Heart left ventricle (tissue), 16 donors: ENCODE data around the gene RPS6KC1. TPM values are rescaled to one million over a fixed set of nuclear protein-coding genes. Genes with fewer than 3 reads are reported as not detected.

Source experiments
- ATAC-seq, 4 donors: fragments of 200-7000 bp; cut with Tn5 transposase; one replicate each; pipeline ENCODE4 v1.9.1; 2020 to 2022; ENCODE audit warnings: moderate library complexity in 4 of 4, mild to moderate bottlenecking in 3 of 4, moderate number of reproducible peaks in 1 of 4
- DNase-seq, 5 donors: peaks; one replicate each; pipeline ENCODE4 v3.0.0-alpha.2; 2020
- H3K27ac ChIP-seq, 12 donors: fragments of 200-600 bp; sonication (generic) in 4 of 12; one replicate each; pipeline versions ENCODE4 v1.5.0 to v1.8.0; 2016 to 2022; ENCODE audit warnings: mild to moderate bottlenecking in 2 of 12
- H3K27me3 ChIP-seq, 9 donors: fragments of 200-600 bp; sonication (generic) in 2 of 9; one replicate each; pipeline versions ENCODE4 v1.5.1 to v1.8.0; 2016 to 2022; ENCODE audit warnings: mild to moderate bottlenecking in 3 of 9
- H3K36me3 ChIP-seq, 9 donors: fragments of 200-600 bp; sonication (generic) in 2 of 9; one replicate each; pipeline versions ENCODE4 v1.5.0 to v1.8.0; 2018 to 2022; ENCODE audit warnings: mild to moderate bottlenecking in 2 of 9
- H3K4me1 ChIP-seq, 12 donors: fragments of 200-600 bp; sonication (generic) in 4 of 12; one replicate each; pipeline versions ENCODE4 v1.5.0 to v1.8.0; 2016 to 2022; ENCODE audit warnings: mild to moderate bottlenecking in 3 of 12
- H3K4me3 ChIP-seq, 12 donors: fragments of 200-600 bp; sonication (generic) in 4 of 12; one replicate each; pipeline versions ENCODE4 v1.5.0 to v1.8.0; 2017 to 2022; ENCODE audit warnings: mild to moderate bottlenecking in 9 of 12, moderate library complexity in 4 of 12
- H3K9me3 ChIP-seq, 12 donors: fragments of 200-600 bp; sonication (generic) in 4 of 12; one replicate each; pipeline versions ENCODE4 v1.5.0 to v1.8.0; 2016 to 2022; ENCODE audit warnings: mild to moderate bottlenecking in 1 of 12
- POLR2A ChIP-seq, 2 donors: fragments of 450-650 bp; IDR thresholded peaks; one replicate each; pipeline ENCODE4 v1.6.1; 2017; ENCODE audit warnings: antibody characterized with exemption in 2 of 2, mild to moderate bottlenecking in 2 of 2, moderate library complexity in 2 of 2
- WGBS, 4 donors: extraction: QIAGEN DNeasy Blood & Tissue Kit in 2 of 4; methylation state at CpG; one replicate each; pipeline versions ENCODE4 v1.1.5 to v1.1.7; 2013 to 2018; 5-methylcytosine and 5-hydroxymethylcytosine counted together
- intact Hi-C, 10 donors: fragments of 100-400 bp; cut with DNase I; formaldehyde crosslinking; loops; one replicate each; pipeline versions ENCODE4 v1.11.1 to v1.14.2; 2022
- polyA plus RNA-seq, 2 donors: library from polyadenylated mRNA; stranded (reverse); fragments of 200-250 nt; gene quantifications; one replicate each; pipeline ENCODE4 v1.2.3, GENCODE V29; 2013
- total RNA-seq, 9 donors: library from RNA; depleted of rRNA in 2 of 9; stranded (reverse); fragments of >200 nt in 2 of 9; fragmentation: NEBNext Ultra II Directional in 3 of 9; extraction: Animal tissue kit (Norgen Biotek cat#: 25700) in 3 of 9; gene quantifications; one replicate each; pipeline versions ENCODE4 v1.1.0 to v1.2.4, GENCODE V29; 2016 to 2023
- TF ChIP-seq, protein P1 (sequence below), 12 donors: fragments of 200-600 bp; sonication (generic) in 4 of 12; IDR thresholded peaks; one replicate each; pipeline versions ENCODE4 v1.5.0 to v1.8.0; 2018 to 2022; ENCODE audit warnings: antibody characterized with exemption in 12 of 12, mild to moderate bottlenecking in 5 of 12
- donor health status: ischemic (EF 13 %, LVEDD 7.1; RV severe dilation, severe dysfunction).
- donor health status: healthy with polysubstance abuse.
- donor health status: DM: no; HTN: yes; CAD: no.
- donor health status: DM: no; HTN: no; CAD: no.
- donor health status: ischemic (EF 25% LVEDD 6.9; RV normal size, moderate dysfunction).
- donor health status: ischemic (EF 25% LVEDD 5.7; RV mildly dilated, moderate dysfunction).
- donor health status: healthy.
- donor health status: DM: yes; HTN: yes; CAD: no.
- donor health status: ischemic (EF 35%, LVEDD 5.7; RV mildly dilated, moderate dysfunction).
- donor health status: nonischemic (EF 11% LVEDD 7.7; RV severe dilation, severe dysfunction).
- donor health status: DM: yes; HTN: yes; CAD: no.
- donor health status: PGD.
- donor health status: ischemic (EF 29% LVEDD 5.4; RV normal size, mild dysfunction).
- donor health status: nonischemic (EF 23%, LVEDD 6.1; RV moderate dilation, normal function).

Gene RPS6KC1
- total and polyA plus RNA-seq, 11 donors: 3.0 to 15.6 (median 10.4) TPM

DNA sequence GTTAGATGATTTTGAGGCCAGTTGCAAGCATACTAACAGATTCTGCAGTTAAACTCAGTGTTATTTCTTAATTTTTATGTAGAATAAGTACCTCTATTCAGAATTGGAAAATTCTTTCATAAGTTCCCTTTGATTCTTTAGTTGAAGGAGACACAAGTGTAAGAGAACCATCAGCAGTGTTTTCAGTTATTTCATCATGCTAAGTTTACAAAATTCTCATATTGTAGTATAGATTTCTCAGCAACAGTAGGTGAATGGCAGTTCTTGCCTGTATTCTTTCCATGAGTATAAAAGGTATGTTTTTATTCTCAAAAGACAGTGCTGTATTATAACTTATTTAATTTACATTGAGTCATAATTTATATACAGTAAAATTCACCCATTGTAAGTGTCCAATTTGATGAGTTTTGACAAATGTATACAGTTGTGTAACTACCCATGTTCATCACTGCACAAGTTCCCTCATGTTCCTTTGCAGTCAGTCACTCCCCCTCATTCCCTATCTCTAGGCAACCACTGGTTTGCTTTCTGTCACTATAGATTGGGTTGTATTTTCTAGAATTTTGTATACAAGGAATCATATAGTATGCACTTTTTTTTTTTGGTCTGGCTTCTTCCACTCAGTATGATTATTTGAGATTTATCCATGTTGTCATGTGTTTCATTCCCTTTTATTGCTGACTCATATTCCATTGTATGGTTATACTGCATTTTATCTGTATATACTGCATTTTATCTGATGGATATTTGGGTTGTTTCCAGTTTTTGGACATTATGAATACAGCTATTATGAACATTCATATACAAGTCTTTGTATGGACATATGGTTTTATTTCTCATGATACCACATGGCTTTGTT lies 3.9 kb downstream of the RPS6KC1 start:
- H3K4me1 ChIP-seq: peaks cover 0 to 23% (median 12%) of the 10 kb centered on the region in 12 donors
- TF ChIP-seq POLR2A (IDR thresholded peaks at IDR 0.05): no peak
- TF ChIP-seq, protein P1, sequence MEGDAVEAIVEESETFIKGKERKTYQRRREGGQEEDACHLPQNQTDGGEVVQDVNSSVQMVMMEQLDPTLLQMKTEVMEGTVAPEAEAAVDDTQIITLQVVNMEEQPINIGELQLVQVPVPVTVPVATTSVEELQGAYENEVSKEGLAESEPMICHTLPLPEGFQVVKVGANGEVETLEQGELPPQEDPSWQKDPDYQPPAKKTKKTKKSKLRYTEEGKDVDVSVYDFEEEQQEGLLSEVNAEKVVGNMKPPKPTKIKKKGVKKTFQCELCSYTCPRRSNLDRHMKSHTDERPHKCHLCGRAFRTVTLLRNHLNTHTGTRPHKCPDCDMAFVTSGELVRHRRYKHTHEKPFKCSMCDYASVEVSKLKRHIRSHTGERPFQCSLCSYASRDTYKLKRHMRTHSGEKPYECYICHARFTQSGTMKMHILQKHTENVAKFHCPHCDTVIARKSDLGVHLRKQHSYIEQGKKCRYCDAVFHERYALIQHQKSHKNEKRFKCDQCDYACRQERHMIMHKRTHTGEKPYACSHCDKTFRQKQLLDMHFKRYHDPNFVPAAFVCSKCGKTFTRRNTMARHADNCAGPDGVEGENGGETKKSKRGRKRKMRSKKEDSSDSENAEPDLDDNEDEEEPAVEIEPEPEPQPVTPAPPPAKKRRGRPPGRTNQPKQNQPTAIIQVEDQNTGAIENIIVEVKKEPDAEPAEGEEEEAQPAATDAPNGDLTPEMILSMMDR (IDR thresholded peaks at IDR 0.05): no peak
- no peaks in the 10 kb centered on the region for H3K36me3 ChIP-seq
- intact Hi-C loops: loop anchor here in 1 of 10 donors (5.0 kb wide), 1 partner anchor 38 kb away; the partner anchor contains the start of gene ANGEL2
- no peak overlapping the region for H3K27ac ChIP-seq
- peaks cover 0 to 10% (median 0%) of the 10 kb centered on the region in 12 donors for H3K9me3 ChIP-seq
- ATAC-seq (no peak), DNase-seq (no peak)
- H3K27me3 ChIP-seq: no peaks in the 10 kb centered on the region
- no peak overlapping the region for H3K4me3 ChIP-seq

DNA sequence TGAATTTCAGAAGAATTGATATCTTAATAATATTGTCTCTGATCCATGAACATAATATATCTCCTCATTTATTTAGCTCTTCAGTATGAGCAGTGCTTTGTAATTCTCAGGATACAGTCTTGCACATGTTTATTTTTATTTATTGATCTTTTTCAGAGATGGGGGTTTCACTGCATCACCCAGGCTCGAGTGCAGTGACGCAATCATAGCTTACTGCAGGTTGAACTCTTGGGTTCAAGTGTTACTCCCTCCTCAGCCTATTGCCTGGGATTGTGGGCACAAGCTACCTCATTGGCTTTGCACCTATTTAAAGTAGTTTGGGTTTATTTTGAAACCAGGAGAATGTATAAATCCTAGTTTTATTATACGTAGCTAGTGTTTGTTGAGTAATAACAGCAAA lies 4.7 kb downstream of the RPS6KC1 start:
- ATAC-seq: no peak
- no peak for DNase-seq
- intact Hi-C loops: no loop called here
- Histone ChIP-seq H3K36me3 (no peaks in the 10 kb centered on the region), H3K4me3 (no peak overlapping the region), H3K27ac (no peak overlapping the region), H3K4me1 (peaks cover 0 to 19% (median 12%) of the 10 kb centered on the region in 12 donors), H3K27me3 (no peaks in the 10 kb centered on the region), H3K9me3 (peaks cover 0 to 10% (median 0%) of the 10 kb centered on the region in 12 donors)
- 89 to 91% (median 90%) methylated on average over 3 of the region's 3 CpGs for WGBS, 4 donors
- TF ChIP-seq, protein P1 (IDR thresholded peaks at IDR 0.05): no peak
- TF ChIP-seq POLR2A (IDR thresholded peaks at IDR 0.05): no peak

DNA sequence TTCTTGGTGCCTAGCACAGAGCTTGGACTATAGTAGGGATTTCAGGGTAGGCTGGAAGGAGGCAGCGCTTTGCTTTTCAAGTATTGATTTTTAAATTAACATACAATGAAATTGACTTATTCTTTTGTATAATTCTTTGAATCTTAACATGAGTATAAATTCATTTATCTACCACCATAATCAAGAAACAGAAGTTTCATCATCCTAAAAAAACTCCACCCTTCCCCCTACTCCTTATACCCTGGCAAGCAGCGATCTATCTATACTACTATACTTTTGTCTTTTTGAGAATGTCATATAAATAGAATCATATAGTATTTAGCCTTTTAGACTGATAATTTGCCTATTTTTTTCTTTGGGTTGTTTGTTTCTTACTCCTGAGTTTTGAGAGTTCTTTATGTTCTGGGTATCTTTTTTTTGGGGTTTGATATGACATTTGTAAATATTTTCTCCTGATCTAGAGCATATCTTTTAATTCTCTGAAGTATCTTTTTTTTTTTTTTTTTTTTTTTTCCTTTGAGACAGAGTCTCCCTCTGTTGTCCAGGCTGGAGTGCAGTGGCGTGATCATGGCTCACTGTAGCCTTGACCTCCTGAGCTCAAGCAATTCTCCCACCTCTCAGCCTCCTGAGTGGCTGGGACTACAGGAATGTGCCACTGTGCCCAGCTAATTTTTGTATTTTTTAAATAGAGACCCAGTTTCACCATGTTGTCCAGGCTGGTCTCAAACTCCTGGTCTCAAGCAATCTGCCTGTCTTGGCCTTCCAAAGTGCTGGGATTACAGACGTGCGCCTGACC lies 6.4 kb downstream of the RPS6KC1 start:
- intact Hi-C loops: no loop called here
- Histone ChIP-seq H3K9me3 (peaks cover 0 to 10% (median 0%) of the 10 kb centered on the region in 12 donors), H3K36me3 (no peaks in the 10 kb centered on the region), H3K27ac (no peak overlapping the region), H3K4me1 (peaks cover 0 to 10% (median 4%) of the 10 kb centered on the region in 12 donors), H3K4me3 (no peak overlapping the region), H3K27me3 (no peaks in the 10 kb centered on the region)
- WGBS, 4 donors: 86 to 90% (median 88%) methylated on average over 5 of the region's 5 CpGs
- DNase-seq (no peak), ATAC-seq (no peak)
- TF ChIP-seq POLR2A (IDR thresholded peaks at IDR 0.05): no peak

DNA sequence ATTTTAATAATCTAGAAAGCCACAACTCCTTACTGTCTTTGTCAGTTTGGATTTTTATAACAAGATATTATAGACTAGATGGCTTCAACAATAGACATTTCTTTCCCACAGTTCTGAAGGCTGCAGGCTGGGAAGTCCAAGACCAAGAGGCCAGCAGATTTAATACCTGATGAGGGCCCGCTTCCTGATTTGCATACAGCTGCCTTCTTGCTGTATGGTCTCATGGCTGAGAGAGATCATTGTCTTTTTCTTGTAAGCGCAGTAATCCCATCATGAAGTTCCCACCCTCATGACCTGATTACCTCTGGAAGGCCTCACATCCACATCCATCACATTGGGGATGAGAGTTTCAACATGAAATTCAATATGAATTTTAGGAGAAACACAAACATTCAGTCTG lies 9.8 kb downstream of the RPS6KC1 start:
- 96 to 100% (median 97%) methylated on average over 2 of the region's 2 CpGs for WGBS, 4 donors
- no peak for TF ChIP-seq POLR2A (IDR thresholded peaks at IDR 0.05)
- no peak for ATAC-seq
- H3K9me3 ChIP-seq: peaks cover 0 to 10% (median 0%) of the 10 kb centered on the region in 12 donors
- intact Hi-C loops: no loop called here
- no peaks in the 10 kb centered on the region for H3K27me3 ChIP-seq
- no peak overlapping the region for H3K4me3 ChIP-seq
- no peak for DNase-seq
- H3K4me1 ChIP-seq: no peaks in the 10 kb centered on the region
- no peak overlapping the region for H3K27ac ChIP-seq
- H3K36me3 ChIP-seq: no peaks in the 10 kb centered on the region

DNA sequence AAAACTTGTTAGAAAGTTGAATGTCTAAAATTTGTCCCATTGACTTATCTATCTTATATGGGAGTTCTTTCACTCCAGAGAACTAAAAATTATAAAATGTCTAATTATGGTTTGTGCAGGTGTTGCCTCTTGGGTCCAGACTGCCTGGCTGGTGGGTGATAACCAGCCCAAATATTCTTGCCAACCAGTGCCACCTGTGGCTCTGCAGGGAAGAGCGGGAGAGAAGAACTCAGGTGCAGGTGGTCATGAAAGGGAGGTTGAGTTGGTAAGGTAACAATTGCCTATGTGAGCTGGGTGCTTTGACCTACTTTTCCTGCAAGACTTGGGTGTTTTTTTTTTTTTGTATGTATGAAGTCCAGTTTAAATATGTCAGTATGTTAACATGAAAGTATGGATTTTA lies 10.2 kb downstream of the RPS6KC1 start:
- peaks cover 0 to 10% (median 0%) of the 10 kb centered on the region in 12 donors for H3K9me3 ChIP-seq
- intact Hi-C loops: no loop called here
- H3K4me3 ChIP-seq: no peak overlapping the region
- H3K36me3 ChIP-seq: no peaks in the 10 kb centered on the region
- TF ChIP-seq, protein P1 (IDR thresholded peaks at IDR 0.05): no peak
- TF ChIP-seq POLR2A (IDR thresholded peaks at IDR 0.05): no peak
- no peaks in the 10 kb centered on the region for H3K4me1 ChIP-seq
- no peak for DNase-seq
- no peak for ATAC-seq
- WGBS, 4 donors: 93 to 100% (median 95%) methylated on average over 1 of the region's 1 CpG
- no peak overlapping the region for H3K27ac ChIP-seq
- no peaks in the 10 kb centered on the region for H3K27me3 ChIP-seq
